CMK (cell line): ENCODE measurements around the gene LCN12.
A peak's percentile ranks its signal among the peaks of the same experiment; 100 is the strongest.

Source experiments
- DNase-seq: peaks from one replicate; pipeline ENCODE4 v3.0.0-alpha.2; 2010; ENCODE audit warnings: low read depth

The LCN12 gene

DNA sequence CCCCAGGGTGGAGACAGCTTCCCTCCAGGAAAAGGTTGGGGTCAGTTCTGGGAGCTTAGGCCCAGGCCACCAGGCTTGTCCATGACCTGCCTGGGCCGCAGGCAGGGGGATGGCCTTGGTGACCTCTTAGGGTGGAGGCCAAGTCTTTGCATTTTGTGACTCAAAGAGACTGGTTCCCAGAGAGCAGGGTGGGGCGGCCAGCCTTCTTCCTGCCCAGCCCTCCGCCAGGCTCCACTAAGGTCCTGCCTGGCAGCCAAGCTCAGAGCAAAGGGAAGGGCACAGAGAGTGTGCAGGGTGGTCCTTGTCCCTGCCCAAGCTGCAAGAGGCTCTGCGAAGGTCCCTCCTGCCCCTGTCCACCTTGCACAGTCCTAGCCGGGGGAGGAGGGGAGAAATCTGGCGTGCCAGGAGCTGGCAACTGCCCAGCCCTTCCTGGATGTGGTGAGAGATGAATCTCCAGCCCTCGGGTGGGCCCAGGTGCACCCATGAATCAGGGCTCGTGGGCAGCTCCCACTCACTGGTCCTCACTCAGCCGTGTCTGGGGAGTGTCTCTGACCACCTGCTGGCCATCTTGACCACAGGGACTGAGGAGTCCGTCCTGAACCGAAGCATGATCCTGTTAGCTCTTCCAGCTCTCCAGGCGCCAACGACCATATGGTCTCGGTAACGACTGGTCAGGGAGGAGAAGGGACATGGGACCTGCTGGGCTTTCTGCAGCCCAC is 22.9 kb downstream of the LCN12 start:
- no peak for DNase-seq

DNA sequence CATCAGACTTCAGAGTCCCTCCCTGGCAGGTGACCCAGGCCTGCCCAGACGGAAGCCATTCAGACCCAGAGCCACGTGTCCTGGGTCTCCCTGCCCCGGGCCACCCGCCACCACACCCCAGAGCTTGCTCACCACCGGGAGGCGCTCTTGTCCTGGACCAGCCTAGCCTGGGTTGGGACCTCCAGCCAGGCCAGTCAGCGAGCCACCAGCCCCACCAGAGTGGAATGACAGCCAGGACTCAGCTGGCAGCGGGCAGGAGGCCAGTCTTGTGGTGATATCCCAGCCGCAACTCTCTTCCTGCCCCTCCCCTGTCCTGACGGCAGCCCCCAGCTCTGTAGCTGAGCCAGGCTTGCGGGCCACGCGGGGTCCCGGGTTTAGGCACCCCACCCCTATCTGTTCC is 23.6 kb downstream of the LCN12 start:
- peak; percentile 87 for DNase-seq

DNA sequence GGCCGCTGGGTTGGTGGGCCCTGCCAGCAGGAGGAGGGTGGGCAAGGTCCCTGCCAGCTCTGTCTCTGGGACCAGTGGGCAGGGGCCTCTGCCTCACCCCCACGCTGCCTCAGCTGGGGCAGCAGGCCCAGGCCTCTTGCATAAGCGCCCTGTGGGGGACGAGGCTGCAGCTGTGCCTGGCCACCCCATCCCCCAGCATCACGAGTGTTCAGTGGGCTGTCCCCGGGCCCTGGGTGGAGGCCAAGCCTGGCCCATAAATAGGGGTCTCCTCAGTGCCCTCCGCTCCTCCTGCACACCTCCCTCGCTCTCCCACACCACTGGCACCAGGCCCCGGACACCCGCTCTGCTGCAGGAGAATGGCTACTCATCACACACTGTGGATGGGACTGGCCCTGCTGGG is 25.1 kb downstream of the LCN12 start, which contains the start of gene PTGDS:
PTGDS (plus strand) TSS at position 282 of the 400 bp plus-strand sequence; CDS start at position 357, 75 bp downstream.
- DNase-seq, result no peak

DNA sequence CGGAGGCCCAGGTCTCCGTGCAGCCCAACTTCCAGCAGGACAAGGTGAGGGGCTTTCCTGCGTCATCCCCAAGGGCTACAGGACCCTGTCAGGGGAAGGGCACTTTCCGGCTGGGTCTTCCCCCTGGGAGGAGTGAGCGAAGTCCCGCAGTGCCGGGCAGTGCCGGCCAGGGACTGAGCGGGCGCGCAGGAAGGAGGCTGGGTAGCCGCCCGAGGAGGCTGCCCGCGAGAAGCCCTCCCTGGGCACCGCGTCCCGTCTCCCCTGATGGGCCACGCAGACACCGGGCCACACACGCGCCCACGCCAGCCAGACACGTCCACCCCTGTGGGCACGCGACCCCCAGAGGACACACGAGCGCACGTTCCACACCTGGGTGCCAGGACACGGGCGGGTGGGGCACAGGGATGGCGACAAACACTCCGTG is 25.6 kb downstream of the LCN12 start:
- no peak for DNase-seq

DNA sequence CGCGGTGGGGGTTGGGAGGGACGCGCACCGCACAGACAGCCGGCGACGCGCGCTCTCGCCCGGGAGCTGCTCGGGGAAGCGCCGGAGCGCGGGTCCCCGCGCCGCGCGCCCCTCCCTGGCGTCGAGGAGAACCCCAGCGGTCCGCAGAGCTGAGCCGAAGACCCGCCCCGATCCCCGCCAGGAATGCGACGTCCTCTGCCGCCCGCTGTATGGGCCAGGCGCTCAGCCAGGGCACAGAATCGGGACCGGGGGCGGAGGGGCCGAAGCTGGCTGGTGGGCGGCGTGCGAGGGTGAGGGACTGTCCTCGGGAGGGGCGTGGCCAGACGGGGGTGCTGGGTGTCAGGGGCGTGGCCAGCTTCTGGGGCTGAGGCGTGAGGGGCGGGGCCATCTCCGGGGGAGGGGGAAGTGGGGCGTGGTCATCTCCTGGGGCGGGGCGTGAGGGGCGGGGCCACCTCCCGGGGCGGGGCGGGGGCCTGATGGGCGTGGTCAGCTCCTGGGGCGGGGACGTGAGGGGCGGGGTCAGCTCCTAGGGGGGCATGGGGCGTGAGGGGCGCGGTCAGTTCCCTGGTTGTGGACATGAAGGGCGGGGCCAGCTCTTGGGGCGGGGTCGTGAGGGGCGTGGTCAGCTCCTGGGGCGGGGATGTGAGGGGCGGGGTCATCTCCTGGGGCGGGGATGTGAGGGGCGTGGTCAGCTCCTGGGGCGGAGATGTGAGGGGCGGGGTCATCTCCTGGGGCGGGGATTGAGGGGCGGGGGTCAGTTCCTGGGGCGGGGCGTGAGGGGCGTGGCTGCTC is 26.2 kb downstream of the LCN12 start:
- peak; percentile 53 for DNase-seq

DNA sequence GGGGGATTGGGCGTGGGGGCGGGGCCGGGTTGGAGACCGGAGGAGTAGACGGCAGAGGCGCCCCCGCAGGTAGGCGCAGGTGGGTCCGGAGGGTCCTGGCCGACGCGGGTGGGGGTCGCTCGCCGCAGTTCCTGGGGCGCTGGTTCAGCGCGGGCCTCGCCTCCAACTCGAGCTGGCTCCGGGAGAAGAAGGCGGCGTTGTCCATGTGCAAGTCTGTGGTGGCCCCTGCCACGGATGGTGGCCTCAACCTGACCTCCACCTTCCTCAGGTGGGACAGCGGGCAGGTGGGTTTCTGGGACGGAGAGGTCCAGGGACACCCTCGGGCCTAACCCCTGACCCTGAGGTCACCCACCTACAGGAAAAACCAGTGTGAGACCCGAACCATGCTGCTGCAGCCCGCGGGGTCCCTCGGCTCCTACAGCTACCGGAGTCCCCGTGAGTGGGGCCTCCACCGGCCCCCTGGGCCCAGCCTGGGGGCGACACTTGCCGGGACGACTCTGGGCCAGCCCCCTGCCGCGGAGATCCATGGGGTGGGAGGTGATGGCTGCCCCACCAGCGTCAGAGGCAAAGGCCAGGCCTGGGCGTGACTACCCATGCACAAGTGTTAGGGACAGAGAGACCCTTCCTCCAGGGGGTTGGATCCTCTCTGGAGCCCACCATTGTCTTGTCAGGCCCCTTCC is 26.9 kb downstream of the LCN12 start:
- no peak for DNase-seq

DNA sequence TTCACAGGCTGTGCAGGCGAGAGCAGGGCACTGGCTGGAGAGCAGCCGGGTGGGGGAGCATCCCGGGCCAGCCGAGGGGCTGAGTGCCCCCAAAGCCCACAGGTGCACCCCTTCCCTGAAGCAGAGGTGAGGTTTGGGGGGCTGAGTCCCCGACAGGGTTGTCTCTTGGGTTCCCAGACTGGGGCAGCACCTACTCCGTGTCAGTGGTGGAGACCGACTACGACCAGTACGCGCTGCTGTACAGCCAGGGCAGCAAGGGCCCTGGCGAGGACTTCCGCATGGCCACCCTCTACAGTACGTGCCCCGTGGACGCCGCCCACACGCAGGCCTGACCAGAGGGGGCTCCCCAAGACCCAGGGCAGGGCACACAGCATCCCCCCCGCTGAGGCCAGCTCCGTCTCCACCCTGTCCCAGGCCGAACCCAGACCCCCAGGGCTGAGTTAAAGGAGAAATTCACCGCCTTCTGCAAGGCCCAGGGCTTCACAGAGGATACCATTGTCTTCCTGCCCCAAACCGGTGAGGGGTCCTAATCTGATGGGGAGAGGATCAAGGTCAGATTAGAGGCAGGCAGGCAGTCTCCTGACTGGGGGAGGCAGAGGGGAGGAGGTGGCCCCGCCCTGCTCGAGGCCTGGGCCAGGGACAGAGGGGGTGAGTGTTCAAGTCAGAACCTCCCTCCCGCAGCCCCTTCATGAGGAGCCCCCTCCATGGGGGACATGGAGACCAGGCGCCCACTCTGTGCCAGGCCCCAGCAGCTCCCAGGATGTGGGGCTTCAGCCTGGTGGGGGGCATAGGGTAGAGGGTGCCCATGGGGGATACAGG is 27.9 kb downstream of the LCN12 start:
- DNase-seq, result no peak

DNA sequence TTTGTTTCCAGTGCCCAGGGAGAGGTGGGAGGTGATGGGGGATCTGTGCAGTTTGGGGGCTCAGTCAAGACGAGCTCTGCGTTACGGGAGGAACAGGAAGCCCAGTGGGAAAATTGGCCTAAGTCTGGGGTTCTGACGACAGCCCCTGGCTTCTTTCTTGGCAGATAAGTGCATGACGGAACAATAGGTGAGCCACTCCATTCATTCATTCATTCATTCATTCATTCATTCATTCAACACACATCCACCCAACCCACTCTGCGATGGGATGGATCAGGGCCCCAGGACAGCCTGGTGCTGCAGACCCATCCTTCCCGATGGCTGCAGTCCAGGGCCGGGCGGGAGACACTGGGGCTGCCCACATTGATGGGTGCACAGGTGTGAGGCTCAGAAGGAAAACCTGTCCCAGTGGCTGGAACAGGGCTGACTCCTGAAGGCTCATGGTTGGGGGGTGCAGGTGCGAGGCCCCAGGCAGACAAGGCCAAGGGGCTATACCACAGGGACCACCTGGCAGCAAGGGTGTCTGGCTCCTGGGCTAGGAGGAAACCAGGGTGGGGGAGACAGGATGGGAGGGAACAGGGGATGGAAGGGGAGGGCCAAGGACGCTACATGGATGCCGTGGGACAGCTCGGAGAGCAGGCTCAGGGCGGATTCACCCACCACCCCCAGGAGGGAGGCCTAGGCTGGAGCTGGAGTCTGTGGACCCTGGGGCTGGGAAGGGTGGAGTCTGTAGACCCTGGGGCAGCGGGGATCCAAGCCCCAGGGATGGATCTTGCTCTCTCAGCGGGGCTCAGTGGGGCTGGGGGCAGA is 28.8 kb downstream of the LCN12 start:
- DNase-seq, result no peak

DNA sequence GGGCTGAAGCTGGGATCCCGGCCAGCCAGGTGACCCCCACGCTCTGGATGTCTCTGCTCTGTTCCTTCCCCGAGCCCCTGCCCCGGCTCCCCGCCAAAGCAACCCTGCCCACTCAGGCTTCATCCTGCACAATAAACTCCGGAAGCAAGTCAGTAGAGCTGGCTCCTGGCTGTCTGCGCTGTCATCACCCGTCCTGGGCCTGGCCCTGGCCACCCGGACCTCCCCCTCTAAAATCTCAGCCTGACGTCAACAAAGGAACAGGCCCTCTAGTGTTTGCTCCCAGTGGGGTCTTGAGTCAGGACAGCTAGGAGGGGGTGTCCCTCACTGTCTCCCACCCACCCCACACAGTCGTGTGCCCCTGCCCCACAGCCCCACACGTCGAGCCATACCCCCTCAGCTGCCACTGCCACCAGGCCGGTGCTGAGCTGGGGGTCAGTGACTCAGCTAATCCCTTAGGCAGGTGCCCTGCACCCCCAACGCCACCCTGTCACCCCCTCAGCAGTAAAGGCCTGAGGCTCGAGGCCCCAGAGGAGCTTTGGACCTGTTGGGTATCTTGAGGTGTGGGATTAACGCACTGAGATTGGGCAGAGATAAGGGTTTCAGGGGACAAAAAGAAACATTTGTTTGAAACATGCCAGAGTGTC is 29.6 kb downstream of the LCN12 start:
- DNase-seq, result no peak

DNA sequence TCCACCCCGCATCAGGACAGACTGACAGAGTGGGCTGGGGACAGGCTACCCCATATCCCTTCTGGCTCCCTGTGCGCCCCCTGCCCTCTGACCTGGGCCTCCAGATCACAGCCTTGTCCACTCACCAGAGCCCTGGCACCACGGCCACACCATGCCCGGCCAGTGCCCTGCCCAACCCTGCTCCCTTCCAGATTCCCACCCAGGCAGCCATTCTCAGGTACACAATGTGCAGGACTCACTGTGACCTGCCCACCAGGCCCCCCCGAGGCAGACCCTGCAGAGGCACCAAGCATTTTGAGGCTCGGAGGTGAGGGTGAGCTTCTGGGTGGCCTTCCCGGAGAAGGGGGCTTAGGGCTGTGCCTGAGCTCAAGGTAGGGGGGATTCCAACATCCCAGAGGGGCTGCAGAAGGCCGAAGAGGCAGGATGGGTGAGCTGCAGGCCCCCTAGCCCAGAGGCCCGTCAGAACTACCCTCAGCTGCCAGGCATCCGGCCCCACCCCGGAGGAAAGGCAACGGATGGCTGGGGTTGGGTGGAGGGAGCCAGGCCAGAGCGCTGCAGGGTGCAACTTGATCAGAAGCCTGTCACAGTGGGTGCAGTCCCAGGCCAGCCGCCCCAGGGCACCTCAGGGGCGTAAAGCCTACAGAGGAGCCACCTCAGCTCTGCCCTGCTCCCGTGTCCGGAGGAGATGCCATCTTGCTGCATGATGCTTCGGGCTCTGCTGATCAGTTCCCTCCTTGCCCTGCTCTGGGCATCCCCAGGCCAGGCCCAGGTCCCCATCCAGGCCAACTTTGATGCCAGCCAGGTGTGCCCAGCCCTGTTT is 30.4 kb downstream of the LCN12 start, which contains the start of gene LCNL1:
LCNL1 (plus strand) TSS at position 762 of the 820 bp plus-strand sequence. CDS start 594 bp downstream, outside the sequence.
- DNase-seq, result no peak

DNA sequence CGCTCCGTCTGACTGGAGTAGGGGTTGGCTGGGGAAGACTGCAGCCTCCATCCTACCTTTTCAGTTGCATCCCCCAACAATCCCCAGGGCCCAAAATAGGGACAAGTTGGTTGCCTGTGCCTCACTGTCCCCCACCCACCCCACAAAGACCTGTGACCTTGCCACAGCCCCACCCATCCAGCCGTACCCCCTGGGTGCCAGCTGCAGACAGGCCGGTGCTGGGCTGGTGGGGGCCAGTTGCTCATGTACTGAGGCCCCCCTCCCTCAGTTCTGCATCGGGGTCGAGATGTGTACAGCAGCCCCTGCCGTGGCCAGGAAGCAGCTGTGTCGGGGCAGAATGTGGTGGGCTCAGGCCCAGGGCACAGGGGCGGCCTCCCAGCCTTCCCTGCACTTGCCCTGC is 31.1 kb downstream of the LCN12 start:
- DNase-seq, result no peak

DNA sequence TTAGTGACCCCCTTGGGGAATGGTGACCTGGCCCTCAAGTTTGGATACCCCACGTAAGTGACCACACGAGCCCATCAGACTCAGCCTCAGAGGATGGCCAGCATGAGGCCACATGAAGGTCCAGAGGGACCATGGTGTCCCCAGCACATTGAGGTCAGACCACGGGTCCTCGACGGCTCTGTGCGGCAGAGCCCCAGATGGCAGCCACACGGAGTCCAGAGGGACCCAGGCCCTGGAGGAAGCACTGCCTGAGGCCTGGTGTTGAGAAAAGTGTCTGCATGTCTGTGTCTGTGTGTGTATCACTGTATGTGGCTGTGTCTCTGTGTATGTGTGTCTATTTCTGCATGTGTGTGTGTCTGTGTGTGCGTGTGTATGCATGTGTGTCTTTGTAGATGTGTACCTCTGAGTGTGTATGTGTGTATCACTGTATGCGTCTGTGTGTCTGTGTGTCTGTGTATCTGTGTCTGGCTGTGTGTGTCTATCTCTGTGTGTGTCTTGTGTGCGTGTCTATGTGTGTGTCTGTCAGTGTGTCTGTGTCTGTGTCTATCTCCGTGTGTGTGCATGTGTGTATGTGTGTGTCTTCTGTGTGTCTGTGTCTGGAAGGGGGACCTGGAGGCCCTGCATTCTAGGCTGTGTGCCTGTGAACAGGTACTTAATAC is 31.7 kb downstream of the LCN12 start:
- no peak for DNase-seq

DNA sequence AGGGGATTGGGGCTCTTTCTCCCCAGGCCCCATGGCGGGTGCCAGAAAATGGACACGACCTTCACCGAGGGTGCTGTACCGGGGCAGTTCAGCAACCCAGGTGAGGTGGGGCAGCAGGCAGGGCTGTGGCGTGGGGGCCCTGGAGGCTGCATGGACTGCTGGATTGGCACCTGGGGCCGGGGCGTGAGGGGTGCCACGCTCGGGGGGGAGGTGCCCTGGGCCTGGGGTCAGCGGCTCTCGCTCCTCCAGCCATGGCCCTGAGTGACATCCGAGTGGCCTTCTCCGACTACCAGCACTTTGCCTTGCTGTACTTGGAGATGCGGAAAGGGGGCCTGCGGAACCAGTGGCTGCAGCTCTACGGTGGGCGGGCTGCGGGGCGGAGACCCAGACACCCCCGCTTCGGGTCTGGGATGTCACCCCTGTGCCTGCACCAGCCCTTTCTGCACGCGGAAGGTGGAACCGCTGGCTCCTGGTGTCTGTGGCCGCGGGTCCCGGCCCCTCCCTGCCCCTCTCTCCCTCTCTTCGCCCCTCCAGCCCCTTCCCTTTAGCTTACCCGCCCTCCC is 32.5 kb downstream of the LCN12 start:
- DNase-seq, result no peak

DNA sequence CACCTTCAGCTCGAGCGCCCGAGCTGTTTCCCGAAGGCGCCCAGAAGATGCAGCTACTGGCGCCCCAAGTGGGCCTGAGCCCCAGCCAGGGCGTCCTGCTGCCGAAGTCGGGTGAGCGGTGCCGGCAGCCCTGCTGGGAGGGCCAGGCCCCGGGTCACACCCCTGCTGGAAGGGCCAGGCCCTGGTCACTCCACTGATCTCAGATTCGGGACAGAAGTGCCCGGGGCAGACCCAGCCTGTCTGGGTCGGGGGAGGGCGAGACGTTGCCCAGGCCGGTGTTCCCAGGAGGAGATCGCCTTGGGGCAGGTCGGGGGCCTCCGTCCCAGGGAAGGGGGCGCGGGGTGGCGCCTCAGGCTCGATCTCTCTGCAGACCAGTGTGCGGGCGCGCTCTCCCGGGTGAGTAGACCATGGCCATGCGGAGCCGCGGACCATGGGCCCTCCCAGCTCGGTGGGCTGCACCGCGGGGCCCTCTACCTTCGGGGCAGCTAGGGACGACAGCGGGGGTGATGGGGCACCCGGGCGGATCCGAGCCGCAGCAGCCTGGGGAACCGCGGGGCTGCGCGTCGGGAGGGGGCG is 33.0 kb downstream of the LCN12 start:
- DNase-seq, result no peak

DNA sequence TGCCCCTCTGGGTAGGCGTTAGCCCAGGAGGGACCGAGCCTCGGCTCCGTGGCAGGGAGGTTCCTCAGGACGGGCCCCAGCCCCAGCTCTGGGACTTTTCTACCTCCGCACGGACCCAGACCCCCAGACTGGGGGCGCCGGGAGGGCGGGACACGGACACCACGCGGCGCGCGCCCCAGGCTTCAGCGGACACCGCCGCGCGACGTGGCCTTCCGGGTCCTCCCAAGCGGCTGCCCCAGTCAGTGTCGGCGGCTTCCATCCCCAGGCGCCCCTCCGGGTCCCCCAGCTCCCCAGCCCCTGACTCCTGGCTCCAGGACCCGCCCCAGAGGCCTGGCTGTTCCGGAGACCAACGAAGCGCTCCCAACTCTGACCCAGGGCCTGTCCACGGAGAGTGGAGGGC is 33.8 kb downstream of the LCN12 start:
- DNase-seq, result no peak

DNA sequence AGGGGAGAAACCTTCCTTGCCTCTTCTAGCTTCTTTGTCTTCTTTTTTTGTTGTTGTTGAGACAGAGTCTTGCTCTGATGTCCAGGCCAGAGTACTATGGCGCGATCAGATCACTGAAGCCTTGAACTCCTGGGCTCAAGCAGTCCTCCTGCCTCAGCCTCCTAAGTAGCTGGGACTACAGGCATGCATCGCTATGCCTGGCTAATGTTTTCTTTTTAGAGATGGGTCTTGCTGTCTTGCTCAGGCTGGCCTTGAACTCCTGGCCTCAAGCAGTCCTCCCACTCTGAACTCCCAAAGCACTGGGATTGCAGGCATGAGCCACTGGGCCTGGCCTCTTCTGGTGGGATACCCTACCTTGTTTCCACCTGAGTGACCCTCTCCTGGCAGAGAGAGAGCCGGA is 36.8 kb downstream of the LCN12 start:
- DNase-seq, result no peak

DNA sequence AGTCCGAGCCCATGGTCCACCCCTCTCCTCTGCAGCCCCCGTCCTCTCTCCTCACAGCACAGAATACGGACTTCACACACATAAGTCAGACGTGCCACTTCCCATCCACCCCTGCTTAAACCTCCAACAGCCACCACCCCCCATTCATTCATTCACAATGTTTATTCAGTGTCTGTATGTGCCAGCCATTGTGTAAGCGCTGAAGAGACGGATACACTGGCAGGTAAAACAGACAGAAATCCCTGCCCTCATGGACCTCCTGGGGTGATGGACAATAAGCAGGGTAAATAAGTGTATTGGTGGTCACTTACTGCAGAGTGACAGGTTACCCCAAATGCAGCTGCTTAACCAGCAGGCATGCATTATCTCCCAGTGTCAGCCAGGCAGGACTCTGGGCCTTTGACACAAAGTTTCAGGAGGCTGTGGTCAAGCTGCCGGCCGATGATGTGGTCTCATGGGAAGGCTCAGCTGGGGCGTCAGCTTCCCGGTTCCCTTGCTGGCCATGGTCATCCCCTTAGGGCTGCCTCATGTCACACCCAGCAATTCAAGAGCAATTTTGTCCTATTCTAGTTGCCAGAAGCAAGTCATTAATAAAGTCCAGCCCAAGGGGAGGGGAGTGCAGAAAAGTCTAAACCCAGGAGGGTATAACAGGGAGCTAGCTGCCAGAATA is 38.3 kb downstream of the LCN12 start:
- no peak for DNase-seq
